GM19397 (cell line): ENCODE results near the gene RCOR1.
A peak's percentile ranks its signal among the peaks of the same experiment; 100 is the strongest.
"Not testable (repeated sequence)": the region's sequence is repeated elsewhere in the genome, so short reads cannot be mapped to it uniquely, and the experiment has no call there.

Experiments
- ATAC-seq: cut with Tn5 transposase; IDR thresholded peaks from one replicate; pipeline ENCODE4 v1.9.1; 2021; ENCODE audit warnings: mild to moderate bottlenecking, moderate library complexity; ENCODE audit not compliant: unreplicated experiment

Gene RCOR1

GRCh38 chr14:102590667-102591099 is 1.8 kb upstream of the RCOR1 start:
- ATAC-seq = no peak

GRCh38 chr14:102591372-102591943 is 991 bp upstream of the RCOR1 start:
- no peak for ATAC-seq

- ATAC-seq = peak; percentile 16
These were observed 263 bp downstream of the RCOR1 start for GRCh38 chr14:102592763-102593060.

- ATAC-seq = peak; percentile 20
These were observed 794 bp downstream of the RCOR1 start for GRCh38 chr14:102593061-102593824.

GRCh38 chr14:102593825-102594137 is 1.3 kb downstream of the RCOR1 start:
- ATAC-seq = no peak

- no peak for ATAC-seq
These were observed 2.2 kb downstream of the RCOR1 start for GRCh38 chr14:102594514-102595175.

- ATAC-seq = no peak
These were observed 9.0 kb downstream of the RCOR1 start for GRCh38 chr14:102601378-102601925.

- ATAC-seq = no peak
These were observed 10.2 kb downstream of the RCOR1 start for GRCh38 chr14:102602421-102603292.

- ATAC-seq = no peak
These were observed 11.0 kb downstream of the RCOR1 start for GRCh38 chr14:102603293-102603907.

GRCh38 chr14:102604183-102604582 is 11.7 kb downstream of the RCOR1 start:
- no peak for ATAC-seq

- no peak for ATAC-seq
These were observed 12.6 kb downstream of the RCOR1 start for GRCh38 chr14:102605029-102605428.

GRCh38 chr14:102606296-102606695 is 13.8 kb downstream of the RCOR1 start:
- ATAC-seq = no peak

- ATAC-seq = no peak
These were observed 15.6 kb downstream of the RCOR1 start for GRCh38 chr14:102608064-102608446.

GRCh38 chr14:102610968-102611811 is 18.7 kb downstream of the RCOR1 start:
- no peak for ATAC-seq

- ATAC-seq = no peak
These were observed 23.9 kb downstream of the RCOR1 start for GRCh38 chr14:102616318-102616717.

GRCh38 chr14:102616799-102617198 is 24.4 kb downstream of the RCOR1 start:
- no peak for ATAC-seq

- ATAC-seq = not testable (repeated sequence)
These were observed 26.6 kb downstream of the RCOR1 start for GRCh38 chr14:102619012-102619411.

- no peak for ATAC-seq
These were observed 28.0 kb downstream of the RCOR1 start for GRCh38 chr14:102620413-102620812.

GRCh38 chr14:102622262-102622885 is 29.9 kb downstream of the RCOR1 start:
- no peak for ATAC-seq
